WTC11 (cell line): Measurements from ENCODE around the gene YTHDC2. TPM values are rescaled to one million over a fixed set of nuclear protein-coding genes. Genes with fewer than 3 reads are reported as not detected.

Experiments used
- ATAC-seq: fragments of 200-7000 bp; cut with Tn5 transposase; 2 replicates; pipeline ENCODE4 v1.10.0; 2021; ENCODE audit warnings: mild to moderate bottlenecking, moderate library complexity
- CTCF ChIA-PET: fragments of 300-600 bp; sonication (Branson Sonifier 250); formaldehyde crosslinking; loops from one replicate; lab custom pipeline; 2021; ENCODE audit warnings: antibody characterized with exemption; lab: Charles Lee
- POLR2A ChIA-PET: fragments of 350-600 bp; sonication (Branson Sonifier 250); formaldehyde crosslinking; loops from one replicate; lab custom pipeline; 2021; ENCODE audit warnings: antibody characterized with exemption; lab: Charles Lee
- DNase-seq: peaks from one replicate; pipeline ENCODE4 v3.0.0; 2021; ENCODE audit warnings: low spot score
- H3K27ac Mint-ChIP-seq: 2 replicates; pipeline ENCODE4 v1.8.0; 2021; ENCODE audit warnings: mixed read lengths
- H3K27me3 Mint-ChIP-seq: 2 replicates; pipeline ENCODE4 v1.8.0; 2021; ENCODE audit warnings: low read depth, mild to moderate bottlenecking, moderate library complexity, mixed read lengths
- H3K36me3 Mint-ChIP-seq: 2 replicates; pipeline ENCODE4 v1.8.0; 2021; ENCODE audit warnings: mixed read lengths
- H3K4me1 Mint-ChIP-seq: 2 replicates; pipeline ENCODE4 v1.8.0; 2022; ENCODE audit warnings: mixed read lengths
- H3K4me3 Mint-ChIP-seq: 2 replicates; pipeline ENCODE4 v1.8.0; 2021; ENCODE audit warnings: mild to moderate bottlenecking, moderate library complexity, mixed read lengths
- H3K9me3 Mint-ChIP-seq: 2 replicates; pipeline ENCODE4 v1.8.0; 2021; ENCODE audit warnings: mixed read lengths
- ATF1 ChIP-seq: sonication (generic); formaldehyde crosslinking; IDR thresholded peaks from 2 replicates; pipeline ENCODE4 v1.8.1; 2023; ENCODE audit warnings: mild to moderate bottlenecking, moderate library complexity, missing genetic modification reagents
- E2F4 ChIP-seq: sonication (generic); formaldehyde crosslinking; IDR thresholded peaks from 2 replicates; pipeline ENCODE4 v1.8.1; 2022; ENCODE audit warnings: low read depth, mild to moderate bottlenecking, moderate library complexity, missing genetic modification reagents, borderline replicate concordance
- E2F5 ChIP-seq: sonication (generic); formaldehyde crosslinking; IDR thresholded peaks from 2 replicates; pipeline ENCODE4 v1.8.1; 2022; ENCODE audit warnings: mild to moderate bottlenecking, moderate library complexity, missing genetic modification reagents
- ESRRA ChIP-seq: sonication (generic); formaldehyde crosslinking; IDR thresholded peaks from 2 replicates; pipeline ENCODE4 v1.8.1; 2022; ENCODE audit warnings: mild to moderate bottlenecking, missing genetic modification reagents, borderline replicate concordance
- ETV6 ChIP-seq: sonication (generic); formaldehyde crosslinking; IDR thresholded peaks from 2 replicates; pipeline ENCODE4 v1.8.1; 2022; ENCODE audit warnings: mild to moderate bottlenecking, missing genetic modification reagents
- FOXP1 ChIP-seq: sonication (generic); formaldehyde crosslinking; IDR thresholded peaks from 2 replicates; pipeline ENCODE4 v1.8.0; 2022; ENCODE audit warnings: missing genetic modification reagents, mild to moderate bottlenecking, moderate library complexity, borderline replicate concordance
- IRF1 ChIP-seq: sonication (generic); formaldehyde crosslinking; IDR thresholded peaks from 2 replicates; pipeline ENCODE4 v1.8.0; 2023; ENCODE audit warnings: missing genetic modification reagents
- JUN ChIP-seq: sonication (generic); formaldehyde crosslinking; IDR thresholded peaks from 2 replicates; pipeline ENCODE4 v1.8.0; 2023; ENCODE audit warnings: mild to moderate bottlenecking, missing genetic modification reagents
- NFATC4 ChIP-seq: fragments of 250-450 bp; sonication (Bioruptor Pico); IDR thresholded peaks from 2 replicates; pipeline ENCODE4 v1.9.0; 2021; ENCODE audit warnings: mild to moderate bottlenecking
- NFYB ChIP-seq: sonication (generic); formaldehyde crosslinking; conservative IDR thresholded peaks from 2 replicates; pipeline ENCODE4 v1.8.0; 2022; ENCODE audit warnings: low read depth, missing genetic modification reagents
- NR2C2 ChIP-seq: sonication (generic); formaldehyde crosslinking; IDR thresholded peaks from 2 replicates; pipeline ENCODE4 v1.8.0; 2022; ENCODE audit warnings: mild to moderate bottlenecking, missing genetic modification reagents
- RELA ChIP-seq: sonication (generic); formaldehyde crosslinking; IDR thresholded peaks from 2 replicates; pipeline ENCODE4 v1.8.1; 2022; ENCODE audit warnings: missing genetic modification reagents, mild to moderate bottlenecking, borderline replicate concordance
- RORB ChIP-seq: fragments of 250-450 bp; sonication (Bioruptor Pico); IDR thresholded peaks from 2 replicates; pipeline ENCODE4 v1.9.0; 2021; ENCODE audit warnings: mild to moderate bottlenecking
- SP1 ChIP-seq: sonication (generic); formaldehyde crosslinking; conservative IDR thresholded peaks from 2 replicates; pipeline ENCODE4 v1.8.1; 2022; ENCODE audit warnings: missing genetic modification reagents
- TEAD1 ChIP-seq: sonication (generic); formaldehyde crosslinking; IDR thresholded peaks from 2 replicates; pipeline ENCODE4 v1.8.0; 2022; ENCODE audit warnings: mild to moderate bottlenecking, missing genetic modification reagents
- USF1 ChIP-seq: sonication (generic); formaldehyde crosslinking; IDR thresholded peaks from 2 replicates; pipeline ENCODE4 v1.8.0; 2022; ENCODE audit warnings: mild to moderate bottlenecking, missing genetic modification reagents
- ZNF281 ChIP-seq: sonication (generic); formaldehyde crosslinking; IDR thresholded peaks from 2 replicates; pipeline ENCODE4 v1.8.0; 2023; ENCODE audit warnings: mild to moderate bottlenecking, missing genetic modification reagents
- ZNF423 ChIP-seq: fragments of 250-450 bp; sonication (Bioruptor Pico); IDR thresholded peaks from 2 replicates; pipeline ENCODE4 v2.1.2; 2022; ENCODE audit warnings: mild to moderate bottlenecking, moderate library complexity
- ZNF425 ChIP-seq: fragments of 250-450 bp; sonication (Bioruptor Pico); conservative IDR thresholded peaks from 2 replicates; pipeline ENCODE4 v1.9.0; 2021; ENCODE audit warnings: mild to moderate bottlenecking
- total RNA-seq: library from RNA; stranded (reverse); gene quantifications from 3 replicates; pipeline ENCODE4 v1.2.3, GENCODE V29; 2021
- TF ChIP-seq, protein P1 (sequence below): fragments of 250-450 bp; sonication (Bioruptor Pico); IDR thresholded peaks from 2 replicates; pipeline ENCODE4 v1.8.0; 2021; ENCODE audit warnings: mild to moderate bottlenecking
- TF ChIP-seq, protein P2 (sequence below): sonication (generic); formaldehyde crosslinking; IDR thresholded peaks from 2 replicates; pipeline ENCODE4 v1.8.1; 2023; ENCODE audit warnings: mild to moderate bottlenecking, missing genetic modification reagents, moderate library complexity
- TF ChIP-seq, protein P3 (sequence below): sonication (generic); formaldehyde crosslinking; IDR thresholded peaks from 2 replicates; pipeline ENCODE4 v1.8.1; 2023; ENCODE audit warnings: mild to moderate bottlenecking, missing genetic modification reagents, moderate library complexity

The YTHDC2 gene
- total RNA-seq, 1 experiment from 2014 or later: 21.6 TPM

DNA sequence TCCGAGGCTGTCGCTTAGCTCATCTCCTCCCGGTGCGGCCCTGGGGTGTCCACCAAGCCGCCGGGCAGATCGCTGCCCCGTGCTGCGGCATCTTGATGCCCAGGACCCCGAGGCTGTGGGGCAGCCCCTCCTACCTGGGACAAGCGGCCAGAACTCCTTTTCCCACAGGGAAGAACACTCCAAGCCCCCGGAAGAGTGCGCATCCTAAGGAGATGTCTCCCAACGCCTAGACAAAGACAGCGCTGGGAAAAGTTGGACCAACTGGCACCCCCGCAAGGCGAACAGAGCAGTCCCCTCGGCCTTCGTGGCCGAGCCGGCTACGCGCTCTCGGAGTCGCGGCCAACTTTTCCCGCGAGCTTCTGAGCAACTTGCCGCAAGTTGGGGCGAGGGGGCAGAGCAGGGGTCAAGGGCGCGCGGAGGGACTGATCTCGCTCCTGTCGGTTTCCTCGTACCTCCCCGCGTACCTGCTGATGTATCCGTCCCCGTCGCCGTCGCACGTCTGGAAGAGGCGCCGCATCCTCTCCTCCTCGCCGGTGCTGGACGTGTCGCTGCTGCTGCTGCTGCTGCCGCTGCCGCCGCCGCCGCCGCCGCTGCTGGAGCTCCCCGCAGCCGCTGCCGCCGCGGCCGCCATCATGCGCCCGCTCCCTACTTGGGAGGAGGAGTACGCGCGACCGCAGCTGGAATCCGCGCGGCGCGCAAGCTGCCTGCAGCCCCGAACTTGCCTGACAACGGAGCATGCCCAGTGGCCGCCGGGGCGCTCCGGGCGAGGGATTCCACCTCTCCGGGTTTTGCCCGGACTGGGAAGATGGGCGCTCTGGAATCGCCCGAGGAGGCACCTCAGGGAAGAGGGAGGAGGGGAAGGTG lies 25.5 kb upstream of the YTHDC2 start, which contains the start of gene MCC:
Gene MCC (minus strand): TSS at position 673 of the 864 bp plus-strand sequence.
- POLR2A ChIA-PET: interaction anchor here (1.0 to 1.1 kb wide), 3 partner anchors 15 to 512 kb away, joined by 3 to 4 read pairs (median 3); no protein-coding TSS in a partner anchor
- TF ChIP-seq IRF1 (CRISPR knock-in tag) (no peak), USF1 (CRISPR knock-in tag) (0 out of 2 replicates have a peak, but pooled peaks have one; percentile 16), TEAD1 (CRISPR knock-in tag) (0 out of 2 replicates have a peak, but pooled peaks have one; percentile 71), NFYB (CRISPR knock-in tag) (0 out of 2 replicates have a peak, but pooled peaks have one; percentile 18), E2F5 (no peak; the same call in 1 of the 2 replicates), FOXP1 (CRISPR knock-in tag) (peak; percentile 94), ETV6 (CRISPR knock-in tag) (peak; percentile 76; the same call in 1 of the 2 replicates), E2F4 (no peak; the same call in 1 of the 2 replicates), ATF1 (CRISPR knock-in tag) (no peak), ZNF423 (CRISPR knock-in tag) (no peak; the same call in 1 of the 2 replicates), RORB (CRISPR knock-in tag) (no peak), ZNF281 (no peak), SP1 (peak; percentile 68; the same call in 1 of the 2 replicates), NR2C2 (0 out of 2 replicates have a peak, but pooled peaks have one; percentile 26), ZNF425 (CRISPR knock-in tag) (no peak), RELA (CRISPR knock-in tag) (no peak), ESRRA (CRISPR knock-in tag) (no peak), NFATC4 (no peak), JUN (CRISPR knock-in tag) (no peak)
- TF ChIP-seq, protein P1, sequence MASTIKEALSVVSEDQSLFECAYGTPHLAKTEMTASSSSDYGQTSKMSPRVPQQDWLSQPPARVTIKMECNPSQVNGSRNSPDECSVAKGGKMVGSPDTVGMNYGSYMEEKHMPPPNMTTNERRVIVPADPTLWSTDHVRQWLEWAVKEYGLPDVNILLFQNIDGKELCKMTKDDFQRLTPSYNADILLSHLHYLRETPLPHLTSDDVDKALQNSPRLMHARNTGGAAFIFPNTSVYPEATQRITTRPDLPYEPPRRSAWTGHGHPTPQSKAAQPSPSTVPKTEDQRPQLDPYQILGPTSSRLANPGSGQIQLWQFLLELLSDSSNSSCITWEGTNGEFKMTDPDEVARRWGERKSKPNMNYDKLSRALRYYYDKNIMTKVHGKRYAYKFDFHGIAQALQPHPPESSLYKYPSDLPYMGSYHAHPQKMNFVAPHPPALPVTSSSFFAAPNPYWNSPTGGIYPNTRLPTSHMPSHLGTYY (CRISPR knock-in tag): no peak
- TF ChIP-seq, protein P2, sequence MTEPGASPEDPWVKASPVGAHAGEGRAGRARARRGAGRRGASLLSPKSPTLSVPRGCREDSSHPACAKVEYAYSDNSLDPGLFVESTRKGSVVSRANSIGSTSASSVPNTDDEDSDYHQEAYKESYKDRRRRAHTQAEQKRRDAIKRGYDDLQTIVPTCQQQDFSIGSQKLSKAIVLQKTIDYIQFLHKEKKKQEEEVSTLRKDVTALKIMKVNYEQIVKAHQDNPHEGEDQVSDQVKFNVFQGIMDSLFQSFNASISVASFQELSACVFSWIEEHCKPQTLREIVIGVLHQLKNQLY (CRISPR knock-in tag): no peak
- TF ChIP-seq, protein P3, sequence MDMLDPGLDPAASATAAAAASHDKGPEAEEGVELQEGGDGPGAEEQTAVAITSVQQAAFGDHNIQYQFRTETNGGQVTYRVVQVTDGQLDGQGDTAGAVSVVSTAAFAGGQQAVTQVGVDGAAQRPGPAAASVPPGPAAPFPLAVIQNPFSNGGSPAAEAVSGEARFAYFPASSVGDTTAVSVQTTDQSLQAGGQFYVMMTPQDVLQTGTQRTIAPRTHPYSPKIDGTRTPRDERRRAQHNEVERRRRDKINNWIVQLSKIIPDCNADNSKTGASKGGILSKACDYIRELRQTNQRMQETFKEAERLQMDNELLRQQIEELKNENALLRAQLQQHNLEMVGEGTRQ (CRISPR knock-in tag): peak; percentile 34; the same call in 1 of the 2 replicates

More for the DNA sequence above, 25.5 kb upstream of the YTHDC2 start, which contains the start of gene MCC:
- H3K4me1 Mint-ChIP-seq: peaks cover 16% of the 10 kb centered on the region
- H3K36me3 Mint-ChIP-seq: peaks cover 28% of the 10 kb centered on the region
- DNase-seq (peak; percentile 89), ATAC-seq (peak; percentile 90)
- CTCF ChIA-PET: interaction anchor here (0.7 to 1.2 kb wide), 4 partner anchors 15 to 118 kb away, joined by 3 to 4 read pairs (median 4); partner anchors contain the start of gene YTHDC2
- no peak within 1 kb of the TSS for H3K27ac Mint-ChIP-seq
- peaks cover 58% of the 10 kb centered on the region for H3K27me3 Mint-ChIP-seq
- H3K9me3 Mint-ChIP-seq: peaks cover 30% of the 10 kb centered on the region
- H3K4me3 Mint-ChIP-seq: peak within 1 kb of the TSS; percentile 83
